Chondrocyte (in vitro differentiated cells): ENCODE measurements around the gene NUP62. TPM values are rescaled to one million over a fixed set of nuclear protein-coding genes. Genes with fewer than 3 reads are reported as not detected.

Experiments used
- DNase-seq: peaks from one replicate; pipeline ENCODE4 v3.0.0; 2021; ENCODE audit warnings: mixed read lengths, low spot score
- H3K27ac Mint-ChIP-seq: one replicate; pipeline ENCODE4 v1.8.0; 2021; ENCODE audit warnings: mild to moderate bottlenecking, moderate library complexity, mixed read lengths; ENCODE audit not compliant: unreplicated experiment
- H3K27me3 Mint-ChIP-seq: 2 replicates; pipeline ENCODE4 v1.8.0; 2021; ENCODE audit warnings: low read depth, mixed read lengths
- H3K36me3 Mint-ChIP-seq: 2 replicates; pipeline ENCODE4 v1.8.0; 2021; ENCODE audit warnings: low read depth, mixed read lengths
- H3K4me1 Mint-ChIP-seq: 2 replicates; pipeline ENCODE4 v1.8.0; 2021; ENCODE audit warnings: low read depth, mild to moderate bottlenecking, mixed read lengths
- H3K4me3 Mint-ChIP-seq: one replicate; pipeline ENCODE4 v1.8.0; 2021; ENCODE audit warnings: mild to moderate bottlenecking, moderate library complexity, mixed read lengths; ENCODE audit not compliant: unreplicated experiment
- H3K9me3 Mint-ChIP-seq: 2 replicates; pipeline ENCODE4 v1.8.0; 2021; ENCODE audit warnings: low read depth, mixed read lengths
- total RNA-seq: library from RNA; stranded (reverse); gene quantifications from 3 replicates; pipeline ENCODE4 v1.2.1, GENCODE V29; 2021
- TF ChIP-seq, protein P1 (sequence below): fragments of 200-600 bp; sonication (generic); IDR thresholded peaks from 2 replicates; pipeline ENCODE4 v1.5.0; 2021; ENCODE audit warnings: antibody characterized with exemption, mild to moderate bottlenecking, moderate library complexity

Gene NUP62
- total RNA-seq, 1 donor from 2014 or later, result 44.7 TPM

DNA sequence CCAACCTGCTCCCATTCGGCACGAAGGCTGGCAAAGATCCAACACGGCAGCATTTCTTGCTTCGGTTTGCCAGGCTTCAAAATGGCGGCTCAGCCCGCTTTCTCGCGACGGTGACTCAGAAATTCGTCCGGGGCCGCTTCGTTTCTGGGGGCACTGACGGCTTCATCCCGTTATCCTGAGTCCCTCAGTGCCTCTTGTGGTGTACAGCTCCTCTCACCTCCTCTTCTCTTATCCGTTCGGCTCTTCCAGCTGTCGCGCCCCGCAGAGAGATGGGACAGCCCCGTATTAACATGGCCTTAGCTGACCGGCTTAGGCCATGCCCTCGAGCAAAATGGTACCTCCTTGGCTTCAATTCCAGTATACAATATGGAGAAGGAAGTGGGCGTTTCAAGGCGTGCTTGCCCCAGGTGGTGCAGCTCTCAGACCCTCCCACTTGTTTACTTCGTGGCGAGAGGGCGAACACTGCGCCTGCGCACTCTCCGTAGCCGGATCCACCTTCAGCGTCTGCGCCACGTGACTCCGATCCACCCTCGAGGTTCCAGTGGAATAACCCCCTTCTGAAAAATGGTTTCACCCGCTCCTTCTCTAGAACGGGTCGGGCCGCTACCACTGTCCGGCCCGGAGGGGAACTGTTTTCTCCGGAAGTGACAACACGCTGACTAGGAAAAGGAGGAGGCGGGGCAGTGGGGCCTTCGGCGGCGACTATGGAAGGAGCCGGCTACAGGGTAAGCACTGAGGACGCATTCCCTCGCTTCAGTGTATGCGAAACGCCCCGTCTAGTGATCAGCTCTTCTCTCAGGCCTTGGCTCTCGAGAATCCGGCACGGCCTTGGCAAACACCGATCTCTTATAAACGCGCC lies 52.1 kb downstream of the NUP62 start, which contains the start of the genes AKT1S1 and TBC1D17:
AKT1S1 (minus strand) TSS at position 336 of the 859 bp plus-strand sequence. CDS start 4,060 bp downstream, outside the sequence.
TBC1D17 (plus strand) TSS at position 683 of the 859 bp plus-strand sequence; CDS start at position 705, 22 bp downstream.
- H3K4me3 Mint-ChIP-seq, result no peak within 1 kb of the TSS
- peak; percentile 100 for DNase-seq
- TF ChIP-seq, protein P1, sequence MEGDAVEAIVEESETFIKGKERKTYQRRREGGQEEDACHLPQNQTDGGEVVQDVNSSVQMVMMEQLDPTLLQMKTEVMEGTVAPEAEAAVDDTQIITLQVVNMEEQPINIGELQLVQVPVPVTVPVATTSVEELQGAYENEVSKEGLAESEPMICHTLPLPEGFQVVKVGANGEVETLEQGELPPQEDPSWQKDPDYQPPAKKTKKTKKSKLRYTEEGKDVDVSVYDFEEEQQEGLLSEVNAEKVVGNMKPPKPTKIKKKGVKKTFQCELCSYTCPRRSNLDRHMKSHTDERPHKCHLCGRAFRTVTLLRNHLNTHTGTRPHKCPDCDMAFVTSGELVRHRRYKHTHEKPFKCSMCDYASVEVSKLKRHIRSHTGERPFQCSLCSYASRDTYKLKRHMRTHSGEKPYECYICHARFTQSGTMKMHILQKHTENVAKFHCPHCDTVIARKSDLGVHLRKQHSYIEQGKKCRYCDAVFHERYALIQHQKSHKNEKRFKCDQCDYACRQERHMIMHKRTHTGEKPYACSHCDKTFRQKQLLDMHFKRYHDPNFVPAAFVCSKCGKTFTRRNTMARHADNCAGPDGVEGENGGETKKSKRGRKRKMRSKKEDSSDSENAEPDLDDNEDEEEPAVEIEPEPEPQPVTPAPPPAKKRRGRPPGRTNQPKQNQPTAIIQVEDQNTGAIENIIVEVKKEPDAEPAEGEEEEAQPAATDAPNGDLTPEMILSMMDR, result no peak
- no peaks in the 10 kb centered on the region for H3K9me3 Mint-ChIP-seq
- peaks cover 30% of the 10 kb centered on the region for H3K4me1 Mint-ChIP-seq
- no peak within 1 kb of the TSS for H3K27ac Mint-ChIP-seq
- peaks cover 13% of the 10 kb centered on the region for H3K36me3 Mint-ChIP-seq
- H3K27me3 Mint-ChIP-seq, result no peaks in the 10 kb centered on the region

DNA sequence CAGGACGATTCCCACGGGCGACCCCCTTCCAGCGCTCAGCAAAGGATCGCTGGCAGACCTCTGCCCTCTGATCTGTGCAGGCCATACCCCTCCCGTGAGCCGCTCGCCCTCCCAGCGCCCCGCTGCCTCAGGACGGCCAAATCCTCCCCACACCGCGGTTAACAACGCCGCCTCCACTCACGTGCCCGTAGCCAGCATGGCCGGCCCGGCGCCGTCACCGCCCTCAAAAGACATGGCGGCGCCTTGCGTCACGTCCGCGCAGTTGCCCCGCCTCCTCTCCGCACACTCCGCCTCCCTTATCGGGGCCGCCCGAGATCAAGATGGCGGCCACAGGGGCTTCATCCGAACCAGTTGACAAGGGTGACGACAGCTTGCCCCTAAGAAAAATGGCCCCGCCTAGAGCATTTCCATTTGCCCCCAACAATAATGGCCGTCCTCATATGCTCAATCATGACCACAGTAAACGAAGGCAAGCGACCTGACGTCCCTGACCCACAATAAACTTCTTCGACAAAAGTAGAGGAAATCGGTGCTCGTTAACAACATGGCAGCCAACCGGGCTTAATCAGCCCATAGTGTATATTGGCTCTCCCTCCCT lies 52.8 kb downstream of the NUP62 start:
- peaks cover 35% of the 10 kb centered on the region for H3K4me1 Mint-ChIP-seq
- H3K27ac Mint-ChIP-seq, result no peak overlapping the region
- H3K4me3 Mint-ChIP-seq, result no peak overlapping the region
- H3K36me3 Mint-ChIP-seq, result peaks cover 11% of the 10 kb centered on the region
- DNase-seq, result peak; percentile 99
- TF ChIP-seq, protein P1, result no peak
- no peaks in the 10 kb centered on the region for H3K27me3 Mint-ChIP-seq
- no peaks in the 10 kb centered on the region for H3K9me3 Mint-ChIP-seq

DNA sequence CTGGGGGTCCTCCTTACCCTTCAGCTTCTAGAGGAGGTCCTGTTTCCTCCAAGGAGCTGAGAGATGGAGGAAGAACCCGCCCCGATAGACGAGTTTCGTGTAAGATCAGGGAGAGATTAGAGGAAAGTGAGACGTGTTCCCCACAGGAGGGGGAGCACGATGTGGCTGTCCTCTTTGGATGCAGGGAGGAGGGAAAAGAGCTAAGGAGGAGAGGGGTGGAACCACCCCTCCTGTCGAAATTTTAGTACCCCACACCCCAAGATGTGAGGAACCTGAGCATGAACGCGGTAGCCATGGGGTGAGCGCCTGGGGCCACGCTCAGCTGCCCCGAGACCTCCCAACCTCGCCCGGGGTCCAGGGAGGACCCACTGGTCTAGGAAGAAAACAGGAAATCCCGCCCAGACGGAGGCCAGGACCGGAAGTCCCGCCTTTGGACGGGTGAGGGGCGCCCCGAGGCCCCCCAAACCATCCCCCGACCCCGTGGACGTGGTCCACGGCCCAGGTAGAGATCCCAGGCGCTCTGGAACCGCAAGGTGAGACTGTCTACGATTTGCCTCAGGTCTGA lies 53.4 kb downstream of the NUP62 start:
- Mint-ChIP-seq H3K36me3 (peaks cover 8% of the 10 kb centered on the region), H3K27me3 (no peaks in the 10 kb centered on the region), H3K27ac (no peak overlapping the region), H3K9me3 (no peaks in the 10 kb centered on the region), H3K4me1 (peaks cover 35% of the 10 kb centered on the region), H3K4me3 (no peak overlapping the region)
- TF ChIP-seq, protein P1, result no peak
- DNase-seq, result peak; percentile 80

DNA sequence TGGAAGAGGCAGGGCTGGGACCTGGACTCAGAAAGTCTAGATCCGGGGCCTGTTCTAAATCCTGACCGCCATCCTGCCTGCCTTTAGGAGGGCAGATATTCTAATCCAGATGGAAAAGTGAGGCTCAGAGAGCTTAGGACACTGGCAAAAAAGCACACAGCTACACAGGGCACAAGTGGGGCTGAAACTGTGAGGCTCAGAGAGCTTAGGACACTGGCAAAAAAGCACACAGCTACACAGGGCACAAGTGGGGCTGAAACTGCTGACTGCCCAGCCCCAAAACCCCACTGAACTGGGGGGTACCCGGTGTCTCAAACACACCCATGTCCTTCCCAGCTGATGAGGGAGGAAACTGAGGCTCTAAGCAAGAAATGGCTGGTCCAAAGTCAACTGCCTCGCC lies 54.1 kb downstream of the NUP62 start:
- DNase-seq, result no peak
- Mint-ChIP-seq H3K4me3 (no peak overlapping the region), H3K27ac (no peak overlapping the region), H3K4me1 (peaks cover 41% of the 10 kb centered on the region), H3K36me3 (peaks cover 8% of the 10 kb centered on the region), H3K9me3 (no peaks in the 10 kb centered on the region), H3K27me3 (no peaks in the 10 kb centered on the region)
- TF ChIP-seq, protein P1, result no peak

DNA sequence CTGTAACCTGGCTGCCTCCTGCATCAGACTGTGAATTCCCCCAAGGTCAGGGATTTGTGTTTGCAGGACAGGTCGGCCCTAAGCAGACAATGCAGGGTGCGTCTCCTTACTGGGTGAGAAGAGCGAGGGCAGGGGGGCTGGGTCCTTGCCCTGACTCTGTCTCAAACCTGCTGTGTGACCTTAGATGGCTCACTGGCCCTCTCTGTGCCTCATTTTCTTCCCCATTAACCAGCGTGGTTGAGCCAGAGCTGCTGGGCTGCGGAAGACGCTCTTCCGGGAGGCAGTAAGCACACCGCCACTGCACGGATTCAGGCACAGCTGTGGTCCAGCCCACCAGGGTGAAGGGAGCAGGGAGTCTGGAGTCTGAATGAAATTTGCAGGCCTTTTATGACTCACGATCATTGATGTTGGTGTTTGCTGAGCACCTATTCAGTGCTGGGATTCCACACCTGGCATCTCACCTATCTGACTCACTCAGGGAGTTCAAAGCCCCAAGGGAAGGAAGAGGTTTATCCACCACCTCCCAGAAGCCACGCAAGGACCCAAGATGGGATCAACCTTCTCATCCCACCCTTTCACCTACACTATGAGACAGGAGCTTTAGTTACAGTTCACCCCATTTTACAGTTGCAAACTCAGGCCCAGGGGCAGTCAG lies 54.7 kb downstream of the NUP62 start:
- Mint-ChIP-seq H3K27ac (peak overlapping the region; percentile 78), H3K9me3 (no peaks in the 10 kb centered on the region), H3K4me3 (peak overlapping the region; percentile 31)

More for the DNA sequence above, 54.7 kb downstream of the NUP62 start:
- Mint-ChIP-seq H3K27me3 (no peaks in the 10 kb centered on the region), H3K4me1 (peaks cover 43% of the 10 kb centered on the region), H3K36me3 (peaks cover 8% of the 10 kb centered on the region)
- TF ChIP-seq, protein P1, result no peak
- DNase-seq, result no peak
